ENCODE data around the gene CDC20.

Gene CDC20

DNA sequence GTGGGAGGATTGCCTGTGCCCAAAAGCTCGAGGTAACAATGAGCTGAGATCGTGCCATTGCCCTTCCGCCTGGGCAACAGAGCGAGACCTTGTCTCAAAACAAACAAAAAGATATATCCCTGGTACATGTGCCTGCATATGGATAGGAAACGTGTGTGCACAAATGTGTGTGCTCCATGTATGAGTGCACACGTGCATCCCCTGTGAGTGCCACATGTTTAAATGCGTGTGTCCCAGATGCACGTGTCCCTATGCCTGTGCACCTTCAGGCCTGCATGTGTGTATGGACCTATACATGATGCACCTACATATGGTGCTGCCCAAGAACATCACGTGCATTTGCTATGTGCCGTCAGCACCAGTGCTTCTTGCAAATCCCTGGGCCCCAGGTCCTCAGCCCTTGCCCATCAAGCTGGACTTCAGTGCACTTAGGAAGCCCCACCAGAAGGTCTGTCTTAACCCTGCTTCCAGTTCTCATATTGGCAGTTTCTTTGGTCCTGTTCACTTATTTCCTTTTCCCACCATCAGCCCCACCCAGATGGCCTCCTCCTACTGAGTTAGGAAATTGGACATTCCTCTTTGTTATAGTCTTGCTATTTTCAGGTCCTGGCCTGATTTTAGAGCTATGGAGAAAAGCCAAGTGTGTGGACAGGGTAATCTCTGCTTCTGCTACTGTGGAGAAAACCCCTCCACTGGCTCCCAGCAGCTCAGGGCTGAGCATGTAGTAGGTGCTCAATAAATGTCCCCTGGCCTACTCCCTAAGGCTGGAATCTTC lies 42.6 kb upstream of the CDC20 start:
- Histone ChIP-seq H3K9me3 (ENCODE audit: control insufficient read depth, low read length) (no peaks in the 10 kb centered on the region), H3K79me2 (no peaks in the 10 kb centered on the region), H3K4me3 (ENCODE audit: low read depth, low read length) (no peak overlapping the region), H3K9ac (no peak overlapping the region), H3K4me2 (ENCODE audit: low read length) (no peak overlapping the region), H3K36me3 (ENCODE audit: control insufficient read depth, insufficient read depth, low read length) (no peaks in the 10 kb centered on the region), H3K4me1 (peaks cover 2% of the 10 kb centered on the region), H3K27ac (no peak overlapping the region), H3K27me3 (ENCODE audit: control insufficient read depth, insufficient read depth, low read length) (no peaks in the 10 kb centered on the region), H2AFZ (no peak overlapping the region)
- TF ChIP-seq CTCF (IDR thresholded peaks at IDR 0.05), result no peak

- TF ChIP-seq CTCF (IDR thresholded peaks at IDR 0.05), result no peak
- Histone ChIP-seq H3K9me3 (ENCODE audit: control insufficient read depth, low read length) (no peaks in the 10 kb centered on the region), H3K4me3 (ENCODE audit: low read depth, low read length) (no peak overlapping the region), H3K27ac (no peak overlapping the region), H2AFZ (no peak overlapping the region), H3K4me2 (ENCODE audit: low read length) (no peak overlapping the region), H3K9ac (no peak overlapping the region), H3K79me2 (no peaks in the 10 kb centered on the region), H3K36me3 (ENCODE audit: control insufficient read depth, insufficient read depth, low read length) (no peaks in the 10 kb centered on the region), H3K4me1 (peaks cover 2% of the 10 kb centered on the region), H3K27me3 (ENCODE audit: control insufficient read depth, insufficient read depth, low read length) (no peaks in the 10 kb centered on the region)
These were observed 41.9 kb upstream of the CDC20 start for GRCh38 chr1:43316738-43317520.

DNA sequence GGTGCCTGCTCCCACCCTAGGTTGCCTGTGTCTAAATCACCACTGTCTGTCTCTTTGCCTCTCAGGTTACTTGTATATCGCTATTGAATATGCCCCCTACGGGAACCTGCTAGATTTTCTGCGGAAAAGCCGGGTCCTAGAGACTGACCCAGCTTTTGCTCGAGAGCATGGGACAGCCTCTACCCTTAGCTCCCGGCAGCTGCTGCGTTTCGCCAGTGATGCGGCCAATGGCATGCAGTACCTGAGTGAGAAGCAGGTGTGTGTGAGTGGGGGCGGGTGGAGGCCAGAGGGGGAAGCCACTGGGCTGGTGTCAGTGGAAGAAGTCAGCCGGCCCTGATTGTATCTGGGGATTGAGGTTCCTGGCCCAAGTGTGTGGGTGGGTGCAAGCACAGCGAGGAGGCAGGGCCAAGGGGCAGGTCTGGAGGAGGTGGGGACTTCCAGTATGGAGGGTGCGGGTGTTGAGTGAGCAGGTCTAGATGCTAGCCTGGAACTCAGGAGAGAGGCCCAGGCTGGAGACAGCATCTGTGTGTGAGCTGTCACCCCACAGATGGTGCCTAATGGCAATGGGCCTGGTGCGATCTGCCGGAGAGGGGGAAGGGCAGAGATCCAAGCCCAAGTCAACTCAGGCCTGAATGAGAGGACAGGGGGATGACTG lies 40.8 kb upstream of the CDC20 start:
- TF ChIP-seq CTCF (IDR thresholded peaks at IDR 0.05), result no peak
- no peaks in the 10 kb centered on the region for H3K9me3 ChIP-seq (ENCODE audit: control insufficient read depth, low read length)
- H3K36me3 ChIP-seq (ENCODE audit: control insufficient read depth, insufficient read depth, low read length), result no peaks in the 10 kb centered on the region
- peaks cover 2% of the 10 kb centered on the region for H3K4me1 ChIP-seq
- no peaks in the 10 kb centered on the region for H3K27me3 ChIP-seq (ENCODE audit: control insufficient read depth, insufficient read depth, low read length)
- no peak overlapping the region for H3K4me3 ChIP-seq (ENCODE audit: low read depth, low read length)
- no peak overlapping the region for H3K4me2 ChIP-seq (ENCODE audit: low read length)
- H3K9ac ChIP-seq, result no peak overlapping the region
- H3K27ac ChIP-seq, result no peak overlapping the region
- H2AFZ ChIP-seq, result peak overlapping the region; percentile 46
- H3K79me2 ChIP-seq, result no peaks in the 10 kb centered on the region

- no peaks in the 10 kb centered on the region for H3K9me3 ChIP-seq (ENCODE audit: control insufficient read depth, low read length)
- no peak overlapping the region for H3K27ac ChIP-seq
- H2AFZ ChIP-seq, result peak overlapping the region; percentile 41
- no peak overlapping the region for H3K4me2 ChIP-seq (ENCODE audit: low read length)
- no peaks in the 10 kb centered on the region for H3K36me3 ChIP-seq (ENCODE audit: control insufficient read depth, insufficient read depth, low read length)
- peaks cover 2% of the 10 kb centered on the region for H3K4me1 ChIP-seq
- H3K4me3 ChIP-seq (ENCODE audit: low read depth, low read length), result no peak overlapping the region
- no peak for TF ChIP-seq CTCF (IDR thresholded peaks at IDR 0.05)
- no peaks in the 10 kb centered on the region for H3K79me2 ChIP-seq
- no peaks in the 10 kb centered on the region for H3K27me3 ChIP-seq (ENCODE audit: control insufficient read depth, insufficient read depth, low read length)
- H3K9ac ChIP-seq, result no peak overlapping the region
These were observed 40.0 kb upstream of the CDC20 start for GRCh38 chr1:43318831-43319230.
